ENCODE measurements around the gene SLC35E4. TPM values are rescaled to one million over a fixed set of nuclear protein-coding genes. Genes with fewer than 3 reads are reported as not detected.
A peak's percentile ranks its signal among the peaks of the same experiment; 100 is the strongest.

SLC35E4 gene, protein sequence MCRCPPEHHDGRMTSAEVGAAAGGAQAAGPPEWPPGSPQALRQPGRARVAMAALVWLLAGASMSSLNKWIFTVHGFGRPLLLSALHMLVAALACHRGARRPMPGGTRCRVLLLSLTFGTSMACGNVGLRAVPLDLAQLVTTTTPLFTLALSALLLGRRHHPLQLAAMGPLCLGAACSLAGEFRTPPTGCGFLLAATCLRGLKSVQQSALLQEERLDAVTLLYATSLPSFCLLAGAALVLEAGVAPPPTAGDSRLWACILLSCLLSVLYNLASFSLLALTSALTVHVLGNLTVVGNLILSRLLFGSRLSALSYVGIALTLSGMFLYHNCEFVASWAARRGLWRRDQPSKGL
- polyA plus RNA-seq (2013): 1.1 and 1.2 TPM in 2 replicates

- Histone ChIP-seq H3K4me3 (ENCODE audit: low read depth, low read length) (peak within 1 kb of the TSS; percentile 71), H3K18ac (ENCODE audit: low read length) (peak within 1 kb of the TSS; percentile 12), H3K23ac (ENCODE audit: low read length) (no peak within 1 kb of the TSS), H2AFZ (ENCODE audit: insufficient read depth, low read length, poor library complexity) (peak within 1 kb of the TSS; percentile 51), H3K14ac (ENCODE audit: low read length) (peak within 1 kb of the TSS; percentile 36), H3K27ac (ENCODE audit: low read depth, low read length) (no peak within 1 kb of the TSS), H3K79me1 (ENCODE audit: low read length) (peaks cover 6% of the 10 kb centered on the region), H3K9ac (ENCODE audit: low read length) (peak within 1 kb of the TSS; percentile 35), H4K8ac (ENCODE audit: low read depth, low read length) (peak within 1 kb of the TSS; percentile 52), H4K12ac (ENCODE audit: low read depth, low read length) (no peak within 1 kb of the TSS), H2BK120ac (ENCODE audit: insufficient read depth, low read length, poor library complexity) (peak within 1 kb of the TSS; percentile 6), H3K36me3 (ENCODE audit: control insufficient read depth in 1 of 2, insufficient read depth in 2 of 2, low read length in 2 of 2) (no peaks in the 10 kb centered on the region), H2AK5ac (ENCODE audit: low read length) (no peak within 1 kb of the TSS), H3K4me1 (ENCODE audit: control insufficient read depth in 1 of 2, insufficient read depth in 2 of 2, low read length in 2 of 2) (peaks cover 14 to 23% of the 10 kb centered on the region in 2 experiments), H3K4me2 (ENCODE audit: low read length) (peak within 1 kb of the TSS; percentile 88), H3K9me3 (ENCODE audit: insufficient read depth, low read depth, low read length) (no peaks in the 10 kb centered on the region), H3K27me3 (ENCODE audit: insufficient read depth, low read length) (no peaks in the 10 kb centered on the region), H3K79me2 (ENCODE audit: control insufficient read depth, insufficient read depth, low read length, poor library complexity) (peaks cover 1% of the 10 kb centered on the region), H2BK12ac (ENCODE audit: low read length) (no peak within 1 kb of the TSS), H2BK5ac (ENCODE audit: low read depth, low read length, poor library complexity) (no peak within 1 kb of the TSS), H4K91ac (ENCODE audit: low read depth, low read length) (peak within 1 kb of the TSS; percentile 56), H3K4ac (ENCODE audit: low read depth, low read length) (no peak within 1 kb of the TSS)
- DNase-seq: peak; percentile 74 to 87
- WGBS (ENCODE audit: extremely low coverage, insufficient coverage, insufficient read length): no CpG with 5 or more reads among the region's 75 CpGs
Observed at GRCh38 chr22:30635273-30636225, at the start of gene SLC35E4. SLC35E4 (plus strand) TSS chr22:30635781; CDS start chr22:30636451, 670 bp downstream.

DNA sequence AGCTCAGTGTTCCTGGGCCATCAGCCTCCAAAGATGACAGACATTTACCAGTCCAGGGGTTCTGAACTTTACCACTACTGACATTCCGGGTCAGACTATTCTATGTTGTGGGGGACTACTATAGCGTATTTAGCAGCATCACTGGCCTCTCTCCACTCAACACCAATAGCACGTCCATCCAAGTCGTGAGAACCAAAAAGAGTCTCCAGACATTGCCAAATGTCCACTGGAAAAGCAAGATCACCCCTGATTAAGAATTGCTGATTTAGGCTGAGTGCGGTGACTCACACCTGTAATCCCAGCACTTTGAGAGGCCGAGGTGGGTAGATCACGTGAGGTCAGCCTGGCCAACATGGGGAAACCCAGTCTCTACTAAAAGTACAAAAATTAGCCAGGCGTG lies 49.2 kb upstream of the SLC35E4 start:
- H2AK5ac ChIP-seq (ENCODE audit: low read length): no peak overlapping the region
- H3K9me3 ChIP-seq (ENCODE audit: insufficient read depth, low read depth, low read length): no peaks in the 10 kb centered on the region
- H3K27ac ChIP-seq (ENCODE audit: low read depth, low read length): no peak overlapping the region
- H3K79me2 ChIP-seq (ENCODE audit: control insufficient read depth, insufficient read depth, low read length, poor library complexity): peaks cover 4% of the 10 kb centered on the region
- no peak overlapping the region for H3K18ac ChIP-seq (ENCODE audit: low read length)
- H3K4me1 ChIP-seq (ENCODE audit: control insufficient read depth in 1 of 2, insufficient read depth in 2 of 2, low read length in 2 of 2): peaks cover 0 to 5% of the 10 kb centered on the region in 2 experiments
- no peak overlapping the region for H2AFZ ChIP-seq (ENCODE audit: insufficient read depth, low read length, poor library complexity)
- no peaks in the 10 kb centered on the region for H3K79me1 ChIP-seq (ENCODE audit: low read length)
- no peak overlapping the region for H3K14ac ChIP-seq (ENCODE audit: low read length)
- H3K9ac ChIP-seq (ENCODE audit: low read length): no peak overlapping the region
- WGBS (ENCODE audit: extremely low coverage, insufficient coverage, insufficient read length): no CpG with 5 or more reads among the region's 8 CpGs
- H3K4ac ChIP-seq (ENCODE audit: low read depth, low read length): no peak overlapping the region
- H3K27me3 ChIP-seq (ENCODE audit: insufficient read depth, low read length): no peaks in the 10 kb centered on the region
- no peak overlapping the region for H4K91ac ChIP-seq (ENCODE audit: low read depth, low read length)
- no peak overlapping the region for H3K23ac ChIP-seq (ENCODE audit: low read length)
- peaks cover 69 to 77% of the 10 kb centered on the region in 2 experiments for H3K36me3 ChIP-seq (ENCODE audit: control insufficient read depth in 1 of 2, insufficient read depth in 2 of 2, low read length in 2 of 2)
- H4K12ac ChIP-seq (ENCODE audit: low read depth, low read length): no peak overlapping the region
- no peak overlapping the region for H4K8ac ChIP-seq (ENCODE audit: low read depth, low read length)
- no peak overlapping the region for H3K4me3 ChIP-seq (ENCODE audit: low read depth, low read length)
- no peak overlapping the region for H2BK5ac ChIP-seq (ENCODE audit: low read depth, low read length, poor library complexity)
- H2BK120ac ChIP-seq (ENCODE audit: insufficient read depth, low read length, poor library complexity): no peak overlapping the region
- H2BK12ac ChIP-seq (ENCODE audit: low read length): no peak overlapping the region
- H3K4me2 ChIP-seq (ENCODE audit: low read length): no peak overlapping the region
- DNase-seq: no peak

GRCh38 chr22:30591191-30591587 lies 44.4 kb upstream of the SLC35E4 start:
- H3K36me3 ChIP-seq (ENCODE audit: control insufficient read depth in 1 of 2, insufficient read depth in 2 of 2, low read length in 2 of 2): peaks cover 27 to 31% of the 10 kb centered on the region in 2 experiments
- no peak overlapping the region for H2BK5ac ChIP-seq (ENCODE audit: low read depth, low read length, poor library complexity)
- H3K27ac ChIP-seq (ENCODE audit: low read depth, low read length): no peak overlapping the region
- peak in 1 of 2 donors; percentile 32 for DNase-seq
- no peak overlapping the region for H2AFZ ChIP-seq (ENCODE audit: insufficient read depth, low read length, poor library complexity)
- H3K9me3 ChIP-seq (ENCODE audit: insufficient read depth, low read depth, low read length): no peaks in the 10 kb centered on the region
- H2BK120ac ChIP-seq (ENCODE audit: insufficient read depth, low read length, poor library complexity): no peak overlapping the region
- H3K27me3 ChIP-seq (ENCODE audit: insufficient read depth, low read length): no peaks in the 10 kb centered on the region
- H3K4me2 ChIP-seq (ENCODE audit: low read length): peak overlapping the region; percentile 82
- H3K14ac ChIP-seq (ENCODE audit: low read length): no peak overlapping the region
- peak overlapping the region; percentile 27 for H2AK5ac ChIP-seq (ENCODE audit: low read length)
- H3K79me2 ChIP-seq (ENCODE audit: control insufficient read depth, insufficient read depth, low read length, poor library complexity): peaks cover 5% of the 10 kb centered on the region
- peak overlapping the region; percentile 20 for H4K91ac ChIP-seq (ENCODE audit: low read depth, low read length)
- H3K4me1 ChIP-seq (ENCODE audit: control insufficient read depth in 1 of 2, insufficient read depth in 2 of 2, low read length in 2 of 2): peaks cover 0 to 5% of the 10 kb centered on the region in 2 experiments
- H4K12ac ChIP-seq (ENCODE audit: low read depth, low read length): peak overlapping the region; percentile 28
- peak overlapping the region; percentile 80 for H3K4ac ChIP-seq (ENCODE audit: low read depth, low read length)
- H3K4me3 ChIP-seq (ENCODE audit: low read depth, low read length): peak overlapping the region; percentile 80
- H2BK12ac ChIP-seq (ENCODE audit: low read length): no peak overlapping the region
- H4K8ac ChIP-seq (ENCODE audit: low read depth, low read length): peak overlapping the region; percentile 70
- WGBS (ENCODE audit: extremely low coverage, insufficient coverage, insufficient read length): no CpG with 5 or more reads among the region's 14 CpGs
- H3K23ac ChIP-seq (ENCODE audit: low read length): peak overlapping the region; percentile 12
- H3K79me1 ChIP-seq (ENCODE audit: low read length): no peaks in the 10 kb centered on the region
- H3K9ac ChIP-seq (ENCODE audit: low read length): peak overlapping the region; percentile 91
- H3K18ac ChIP-seq (ENCODE audit: low read length): no peak overlapping the region

- Histone ChIP-seq H3K27me3 (ENCODE audit: insufficient read depth, low read length) (no peaks in the 10 kb centered on the region), H2AK5ac (ENCODE audit: low read length) (peak within 1 kb of the TSS; percentile 27), H3K79me1 (ENCODE audit: low read length) (no peaks in the 10 kb centered on the region), H2BK12ac (ENCODE audit: low read length) (no peak within 1 kb of the TSS), H3K4ac (ENCODE audit: low read depth, low read length) (peak within 1 kb of the TSS; percentile 80), H3K79me2 (ENCODE audit: control insufficient read depth, insufficient read depth, low read length, poor library complexity) (peaks cover 5% of the 10 kb centered on the region), H3K36me3 (ENCODE audit: control insufficient read depth in 1 of 2, insufficient read depth in 2 of 2, low read length in 2 of 2) (peaks cover 21 to 25% of the 10 kb centered on the region in 2 experiments), H2BK120ac (ENCODE audit: insufficient read depth, low read length, poor library complexity) (no peak within 1 kb of the TSS), H3K18ac (ENCODE audit: low read length) (peak within 1 kb of the TSS; percentile 8), H3K4me2 (ENCODE audit: low read length) (peak within 1 kb of the TSS; percentile 82), H2AFZ (ENCODE audit: insufficient read depth, low read length, poor library complexity) (no peak within 1 kb of the TSS), H4K8ac (ENCODE audit: low read depth, low read length) (peak within 1 kb of the TSS; percentile 70), H4K91ac (ENCODE audit: low read depth, low read length) (peak within 1 kb of the TSS; percentile 20), H3K23ac (ENCODE audit: low read length) (peak within 1 kb of the TSS; percentile 12), H3K27ac (ENCODE audit: low read depth, low read length) (no peak within 1 kb of the TSS), H3K4me3 (ENCODE audit: low read depth, low read length) (peak within 1 kb of the TSS; percentile 80), H3K9ac (ENCODE audit: low read length) (peak within 1 kb of the TSS; percentile 91), H4K12ac (ENCODE audit: low read depth, low read length) (peak within 1 kb of the TSS; percentile 28), H2BK5ac (ENCODE audit: low read depth, low read length, poor library complexity) (peak within 1 kb of the TSS; percentile 43), H3K9me3 (ENCODE audit: insufficient read depth, low read depth, low read length) (no peaks in the 10 kb centered on the region), H3K4me1 (ENCODE audit: control insufficient read depth in 1 of 2, insufficient read depth in 2 of 2, low read length in 2 of 2) (peaks cover 0 to 5% of the 10 kb centered on the region in 2 experiments), H3K14ac (ENCODE audit: low read length) (no peak within 1 kb of the TSS)
- DNase-seq: peak; percentile 99 to 100
- no CpG with 5 or more reads among the region's 49 CpGs for whole genome bisulfite sequencing (ENCODE audit: extremely low coverage, insufficient coverage, insufficient read length)
Observed at GRCh38 chr22:30591588-30592359, 43.8 kb upstream of the SLC35E4 start, which contains the start of gene PES1. PES1 (minus strand) TSS chr22:30591910; CDS start chr22:30591833, 77 bp downstream.
